A549 (cell line): Measurements from ENCODE around the gene LSR.

ENCODE experiments used
- BHLHE40 ChIP-seq: IDR thresholded peaks from 2 replicates; pipeline ENCODE4 v1.6.1; 2012; ENCODE audit warnings: low read depth, low read length, inconsistent platforms
- GATA3 ChIP-seq: IDR thresholded peaks from 2 replicates; pipeline ENCODE4 v1.6.1; 2012; ENCODE audit warnings: borderline replicate concordance
- HDAC2 ChIP-seq: fragments of 200-600 bp; sonication (generic); IDR thresholded peaks from 2 replicates; pipeline ENCODE4 v1.6.1; 2016
- MAFK ChIP-seq: fragments of 450-650 bp; IDR thresholded peaks from 2 replicates; pipeline ENCODE4 v1.6.1; 2014; ENCODE audit not compliant: partially characterized antibody
- NPAS2 ChIP-seq: fragments of 250-450 bp; sonication (Bioruptor Pico); IDR thresholded peaks from 2 replicates; pipeline ENCODE4 v1.8.0; 2022; ENCODE audit warnings: mild to moderate bottlenecking, moderate library complexity, borderline replicate concordance
- PHF8 ChIP-seq: fragments of 200-600 bp; sonication (generic); IDR thresholded peaks from 2 replicates; pipeline ENCODE4 v1.6.1; 2016; ENCODE audit warnings: low read depth, mild to moderate bottlenecking, antibody characterized with exemption, moderate library complexity, borderline replicate concordance
- POLR2A ChIP-seq: IDR thresholded peaks from 2 replicates; pipeline ENCODE4 v1.6.1; 2012; ENCODE audit warnings: mild to moderate bottlenecking, low read length
- TP53 ChIP-seq: fragments of 250-450 bp; sonication (Bioruptor Pico); IDR thresholded peaks from 2 replicates; pipeline ENCODE4 v1.5.0; 2021; ENCODE audit warnings: mild to moderate bottlenecking, moderate library complexity
- TF ChIP-seq, protein P1 (sequence below): fragments of 200-600 bp; sonication (generic); IDR thresholded peaks from 2 replicates; pipeline ENCODE4 v1.6.1; 2016; ENCODE audit warnings: antibody characterized with exemption, mild to moderate bottlenecking, moderate library complexity
- TF ChIP-seq, protein P2 (sequence below): fragments of >200 bp; sonication (Bioruptor Twin); formaldehyde crosslinking; IDR thresholded peaks from 3 replicates; pipeline ENCODE4 v1.5.1; 2016
- TF ChIP-seq, protein P3 (sequence below): IDR thresholded peaks from 2 replicates; pipeline ENCODE4 v1.6.1; 2012

DNA sequence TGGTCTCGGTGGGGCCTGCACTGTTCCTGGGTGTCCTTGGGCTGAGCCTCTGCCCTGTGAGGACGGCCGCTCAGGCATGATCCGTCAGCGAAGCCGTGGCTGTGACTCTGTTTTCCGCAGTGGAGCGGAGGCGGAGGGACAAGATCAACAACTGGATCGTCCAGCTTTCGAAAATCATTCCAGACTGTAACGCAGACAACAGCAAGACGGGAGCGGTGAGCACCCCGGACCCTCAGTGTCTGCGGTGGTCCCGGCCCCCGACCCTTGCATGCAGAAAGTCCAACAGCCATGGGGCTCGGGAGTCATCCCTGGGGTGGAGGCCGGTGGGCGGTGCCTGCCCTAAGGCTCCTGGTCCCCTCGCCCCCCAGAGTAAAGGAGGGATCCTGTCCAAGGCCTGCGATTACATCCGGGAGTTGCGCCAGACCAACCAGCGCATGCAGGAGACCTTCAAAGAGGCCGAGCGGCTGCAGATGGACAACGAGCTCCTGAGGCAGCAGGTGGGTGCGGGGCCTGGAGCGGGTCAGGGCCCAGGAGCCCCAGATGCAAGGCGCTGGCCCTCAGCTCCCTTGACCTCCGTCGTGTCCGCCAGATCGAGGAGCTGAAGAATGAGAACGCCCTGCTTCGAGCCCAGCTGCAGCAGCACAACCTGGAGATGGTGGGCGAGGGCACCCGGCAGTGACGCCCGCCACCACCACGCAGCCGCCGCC lies 29.9 kb downstream of the LSR start:
- TF ChIP-seq POLR2A, result no peak
- TF ChIP-seq, protein P1, sequence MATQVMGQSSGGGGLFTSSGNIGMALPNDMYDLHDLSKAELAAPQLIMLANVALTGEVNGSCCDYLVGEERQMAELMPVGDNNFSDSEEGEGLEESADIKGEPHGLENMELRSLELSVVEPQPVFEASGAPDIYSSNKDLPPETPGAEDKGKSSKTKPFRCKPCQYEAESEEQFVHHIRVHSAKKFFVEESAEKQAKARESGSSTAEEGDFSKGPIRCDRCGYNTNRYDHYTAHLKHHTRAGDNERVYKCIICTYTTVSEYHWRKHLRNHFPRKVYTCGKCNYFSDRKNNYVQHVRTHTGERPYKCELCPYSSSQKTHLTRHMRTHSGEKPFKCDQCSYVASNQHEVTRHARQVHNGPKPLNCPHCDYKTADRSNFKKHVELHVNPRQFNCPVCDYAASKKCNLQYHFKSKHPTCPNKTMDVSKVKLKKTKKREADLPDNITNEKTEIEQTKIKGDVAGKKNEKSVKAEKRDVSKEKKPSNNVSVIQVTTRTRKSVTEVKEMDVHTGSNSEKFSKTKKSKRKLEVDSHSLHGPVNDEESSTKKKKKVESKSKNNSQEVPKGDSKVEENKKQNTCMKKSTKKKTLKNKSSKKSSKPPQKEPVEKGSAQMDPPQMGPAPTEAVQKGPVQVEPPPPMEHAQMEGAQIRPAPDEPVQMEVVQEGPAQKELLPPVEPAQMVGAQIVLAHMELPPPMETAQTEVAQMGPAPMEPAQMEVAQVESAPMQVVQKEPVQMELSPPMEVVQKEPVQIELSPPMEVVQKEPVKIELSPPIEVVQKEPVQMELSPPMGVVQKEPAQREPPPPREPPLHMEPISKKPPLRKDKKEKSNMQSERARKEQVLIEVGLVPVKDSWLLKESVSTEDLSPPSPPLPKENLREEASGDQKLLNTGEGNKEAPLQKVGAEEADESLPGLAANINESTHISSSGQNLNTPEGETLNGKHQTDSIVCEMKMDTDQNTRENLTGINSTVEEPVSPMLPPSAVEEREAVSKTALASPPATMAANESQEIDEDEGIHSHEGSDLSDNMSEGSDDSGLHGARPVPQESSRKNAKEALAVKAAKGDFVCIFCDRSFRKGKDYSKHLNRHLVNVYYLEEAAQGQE, result no peak
- TF ChIP-seq, protein P2, sequence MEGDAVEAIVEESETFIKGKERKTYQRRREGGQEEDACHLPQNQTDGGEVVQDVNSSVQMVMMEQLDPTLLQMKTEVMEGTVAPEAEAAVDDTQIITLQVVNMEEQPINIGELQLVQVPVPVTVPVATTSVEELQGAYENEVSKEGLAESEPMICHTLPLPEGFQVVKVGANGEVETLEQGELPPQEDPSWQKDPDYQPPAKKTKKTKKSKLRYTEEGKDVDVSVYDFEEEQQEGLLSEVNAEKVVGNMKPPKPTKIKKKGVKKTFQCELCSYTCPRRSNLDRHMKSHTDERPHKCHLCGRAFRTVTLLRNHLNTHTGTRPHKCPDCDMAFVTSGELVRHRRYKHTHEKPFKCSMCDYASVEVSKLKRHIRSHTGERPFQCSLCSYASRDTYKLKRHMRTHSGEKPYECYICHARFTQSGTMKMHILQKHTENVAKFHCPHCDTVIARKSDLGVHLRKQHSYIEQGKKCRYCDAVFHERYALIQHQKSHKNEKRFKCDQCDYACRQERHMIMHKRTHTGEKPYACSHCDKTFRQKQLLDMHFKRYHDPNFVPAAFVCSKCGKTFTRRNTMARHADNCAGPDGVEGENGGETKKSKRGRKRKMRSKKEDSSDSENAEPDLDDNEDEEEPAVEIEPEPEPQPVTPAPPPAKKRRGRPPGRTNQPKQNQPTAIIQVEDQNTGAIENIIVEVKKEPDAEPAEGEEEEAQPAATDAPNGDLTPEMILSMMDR, result no peak
- TF ChIP-seq BHLHE40, result no peak
- no peak for TF ChIP-seq MAFK
- TF ChIP-seq, protein P3, sequence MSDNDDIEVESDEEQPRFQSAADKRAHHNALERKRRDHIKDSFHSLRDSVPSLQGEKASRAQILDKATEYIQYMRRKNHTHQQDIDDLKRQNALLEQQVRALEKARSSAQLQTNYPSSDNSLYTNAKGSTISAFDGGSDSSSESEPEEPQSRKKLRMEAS, result no peak
- TF ChIP-seq GATA3, result no peak
- no peak for TF ChIP-seq PHF8
- TF ChIP-seq TP53, result no peak
- no peak for TF ChIP-seq NPAS2
- TF ChIP-seq HDAC2, result no peak
